IgD-negative memory B cell (primary cell): ENCODE measurements around the gene GPC5. TPM values are rescaled to one million over a fixed set of nuclear protein-coding genes. Genes with fewer than 3 reads are reported as not detected.

Experiments used
- H3K27ac Mint-ChIP-seq, 3 donors: one replicate each; pipeline ENCODE4 v1.8.0; 2020 to 2022; ENCODE audit warnings: mild to moderate bottlenecking in 3 of 3, mixed read lengths in 3 of 3, moderate library complexity in 1 of 3
- H3K27me3 Mint-ChIP-seq: one replicate; pipeline ENCODE4 v1.8.0; 2021; ENCODE audit warnings: mixed read lengths
- H3K36me3 Mint-ChIP-seq: one replicate; pipeline ENCODE4 v1.8.0; 2020; ENCODE audit warnings: mild to moderate bottlenecking, mixed read lengths
- H3K4me1 Mint-ChIP-seq, 3 donors: one replicate each; pipeline ENCODE4 v1.8.0; 2020 to 2022; ENCODE audit warnings: mixed read lengths in 3 of 3, mild to moderate bottlenecking in 1 of 3
- H3K4me3 Mint-ChIP-seq, 4 donors: one replicate each; pipeline ENCODE4 v1.8.0; 2020 to 2022; ENCODE audit warnings: mild to moderate bottlenecking in 4 of 4, mixed read lengths in 4 of 4, moderate library complexity in 3 of 4
- H3K9me3 Mint-ChIP-seq, 3 donors: one replicate each; pipeline ENCODE4 v1.8.0; 2020 to 2021; ENCODE audit warnings: mixed read lengths in 3 of 3, mild to moderate bottlenecking in 1 of 3
- polyA plus RNA-seq: library from polyadenylated mRNA; unstranded; fragments of 300-500 nt; fragmentation: Illumina TruSeq; gene quantifications from one replicate; pipeline ENCODE4 v1.2.3, GENCODE V29; 2021

GPC5 gene
- polyA plus RNA-seq, 1 donor from 2014 or later, result 0.24 TPM

DNA sequence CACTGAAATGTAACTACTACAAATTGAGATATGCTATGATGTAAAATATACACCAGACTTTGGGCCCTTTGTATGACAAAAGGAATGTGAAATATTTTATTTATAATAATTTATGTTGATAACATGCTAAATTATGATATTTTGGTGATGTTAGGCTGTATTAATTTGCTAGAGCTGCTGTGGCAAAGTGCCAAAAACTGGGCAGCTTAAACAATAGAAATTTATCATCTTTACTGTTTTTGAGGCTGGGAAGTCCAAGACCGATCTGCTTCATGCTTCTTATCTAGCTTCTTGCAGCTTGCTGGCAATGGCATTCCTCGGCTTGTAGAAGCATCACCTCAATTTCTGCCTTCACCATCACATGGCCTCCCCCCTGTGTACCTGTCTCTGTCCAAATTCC lies 245.0 kb downstream of the GPC5 start:
- Mint-ChIP-seq H3K4me3 (no peak overlapping the region), H3K4me1 (no peaks in the 10 kb centered on the region), H3K27ac (no peak overlapping the region), H3K27me3 (peaks cover 2% of the 10 kb centered on the region), H3K9me3 (peaks cover 0 to 3% (median 1%) of the 10 kb centered on the region in 3 donors), H3K36me3 (no peaks in the 10 kb centered on the region)

DNA sequence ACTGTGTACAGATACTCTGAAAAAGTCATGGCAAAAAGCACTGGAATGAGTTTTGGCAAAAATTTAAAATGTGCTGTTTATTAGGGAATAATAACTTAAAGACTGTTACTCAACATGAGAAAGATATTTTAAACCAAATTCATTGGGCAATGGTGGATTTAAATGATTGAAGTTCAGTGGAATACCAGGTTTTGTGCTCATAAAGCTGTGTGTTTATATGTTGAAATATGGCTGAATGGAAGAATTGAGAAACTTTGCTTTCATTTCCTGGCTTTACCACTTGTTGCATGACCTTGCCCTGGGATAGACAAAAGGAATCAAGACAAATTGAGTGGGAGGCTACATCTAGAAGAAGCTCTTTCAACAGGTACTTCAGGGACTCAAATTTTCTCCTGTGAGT lies 246.4 kb downstream of the GPC5 start:
- H3K4me3 Mint-ChIP-seq, result no peak overlapping the region
- no peaks in the 10 kb centered on the region for H3K36me3 Mint-ChIP-seq
- H3K4me1 Mint-ChIP-seq, result no peaks in the 10 kb centered on the region
- no peak overlapping the region for H3K27ac Mint-ChIP-seq
- H3K9me3 Mint-ChIP-seq, result peaks cover 0 to 3% (median 1%) of the 10 kb centered on the region in 3 donors
- peaks cover 2% of the 10 kb centered on the region for H3K27me3 Mint-ChIP-seq

DNA sequence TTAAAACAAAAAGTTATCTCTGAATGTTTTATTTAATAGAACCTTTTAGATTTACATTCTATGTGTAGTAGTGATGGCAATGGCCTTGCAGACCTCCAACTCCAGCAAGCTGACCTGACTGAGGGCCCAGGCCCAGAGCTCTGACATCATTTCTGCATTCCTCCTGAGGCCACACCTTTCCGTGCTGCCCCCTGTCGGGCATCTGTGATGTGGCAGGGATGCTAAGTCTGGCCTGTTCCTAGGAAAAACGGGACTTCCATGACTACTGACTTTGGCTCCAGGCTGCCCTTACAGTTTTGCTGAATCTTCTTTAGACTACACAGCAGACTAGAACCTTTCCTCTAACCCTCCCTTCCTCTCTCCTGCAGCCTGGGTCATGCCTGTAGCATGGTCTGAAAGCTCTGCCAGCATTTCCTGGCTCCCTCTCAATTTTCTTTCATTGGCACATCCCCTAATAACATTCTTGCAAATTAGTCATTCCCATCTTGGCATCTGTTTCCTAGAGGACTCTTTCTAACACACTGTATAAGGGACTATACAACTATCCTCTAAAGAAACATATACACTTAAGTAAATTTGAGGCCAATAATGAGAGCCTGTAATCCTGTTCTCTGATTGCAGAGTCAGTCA lies 249.1 kb downstream of the GPC5 start:
- no peak overlapping the region for H3K4me3 Mint-ChIP-seq

GRCh38 chr13:91648012-91648411 lies 249.6 kb downstream of the GPC5 start:
- H3K27me3 Mint-ChIP-seq, result peaks cover 2% of the 10 kb centered on the region

More for the DNA sequence above, 249.1 kb downstream of the GPC5 start:
- Mint-ChIP-seq H3K27me3 (peaks cover 2% of the 10 kb centered on the region), H3K27ac (peak overlapping the region in 1 of 3 donors; percentile 20), H3K4me1 (no peaks in the 10 kb centered on the region), H3K36me3 (no peaks in the 10 kb centered on the region), H3K9me3 (peaks cover 0 to 1% (median 0%) of the 10 kb centered on the region in 3 donors)

GRCh38 chr13:91649456-91649855 lies 251.0 kb downstream of the GPC5 start:
- peaks cover 0 to 1% (median 0%) of the 10 kb centered on the region in 3 donors for H3K9me3 Mint-ChIP-seq
- peaks cover 2% of the 10 kb centered on the region for H3K27me3 Mint-ChIP-seq
- no peak overlapping the region for H3K27ac Mint-ChIP-seq
- no peaks in the 10 kb centered on the region for H3K4me1 Mint-ChIP-seq
- H3K36me3 Mint-ChIP-seq, result no peaks in the 10 kb centered on the region
- no peak overlapping the region for H3K4me3 Mint-ChIP-seq

More at GRCh38 chr13:91648012-91648411, 249.6 kb downstream of the GPC5 start:
- peak overlapping the region in 1 of 3 donors; percentile 20 for H3K27ac Mint-ChIP-seq
- peaks cover 0 to 1% (median 0%) of the 10 kb centered on the region in 3 donors for H3K9me3 Mint-ChIP-seq
- no peaks in the 10 kb centered on the region for H3K36me3 Mint-ChIP-seq
- H3K4me3 Mint-ChIP-seq, result no peak overlapping the region
- H3K4me1 Mint-ChIP-seq, result no peaks in the 10 kb centered on the region

- Mint-ChIP-seq H3K4me3 (no peak overlapping the region), H3K27ac (no peak overlapping the region), H3K27me3 (peaks cover under 1% of the 10 kb centered on the region), H3K36me3 (no peaks in the 10 kb centered on the region), H3K4me1 (no peaks in the 10 kb centered on the region), H3K9me3 (peaks cover 0 to 7% (median 0%) of the 10 kb centered on the region in 3 donors)
Measured at GRCh38 chr13:91652404-91653301, 254.2 kb downstream of the GPC5 start.

GRCh38 chr13:91655731-91656130 lies 257.3 kb downstream of the GPC5 start:
- no peak overlapping the region for H3K27ac Mint-ChIP-seq
- H3K4me1 Mint-ChIP-seq, result no peaks in the 10 kb centered on the region
- no peaks in the 10 kb centered on the region for H3K36me3 Mint-ChIP-seq
- H3K4me3 Mint-ChIP-seq, result no peak overlapping the region
- peaks cover 0 to 7% (median 0%) of the 10 kb centered on the region in 3 donors for H3K9me3 Mint-ChIP-seq
- H3K27me3 Mint-ChIP-seq, result no peaks in the 10 kb centered on the region

DNA sequence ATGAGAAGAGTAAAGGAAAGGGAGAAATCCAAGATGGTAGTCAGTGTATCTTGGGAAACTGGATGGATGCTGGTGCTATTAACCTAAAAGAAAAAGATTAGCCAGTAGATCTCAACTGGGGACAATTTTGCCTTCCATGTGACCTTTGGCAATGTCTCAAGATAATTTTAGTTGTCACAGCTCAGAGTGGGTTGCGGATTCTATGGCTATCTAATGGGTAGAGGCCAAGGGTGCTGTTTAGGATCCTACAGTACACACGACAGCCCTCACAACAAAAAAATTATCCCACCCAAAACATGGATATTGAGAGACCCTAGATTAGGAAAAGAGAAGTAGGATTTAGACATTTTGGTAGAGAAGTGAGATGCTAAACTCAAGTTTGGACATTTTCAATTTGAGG lies 258.9 kb downstream of the GPC5 start:
- H3K36me3 Mint-ChIP-seq, result no peaks in the 10 kb centered on the region
- H3K27ac Mint-ChIP-seq, result no peak overlapping the region
- H3K4me1 Mint-ChIP-seq, result peaks cover 0 to 2% (median 0%) of the 10 kb centered on the region in 3 donors
- no peak overlapping the region for H3K4me3 Mint-ChIP-seq
- H3K9me3 Mint-ChIP-seq, result peaks cover 2 to 7% (median 2%) of the 10 kb centered on the region in 3 donors
- no peaks in the 10 kb centered on the region for H3K27me3 Mint-ChIP-seq

DNA sequence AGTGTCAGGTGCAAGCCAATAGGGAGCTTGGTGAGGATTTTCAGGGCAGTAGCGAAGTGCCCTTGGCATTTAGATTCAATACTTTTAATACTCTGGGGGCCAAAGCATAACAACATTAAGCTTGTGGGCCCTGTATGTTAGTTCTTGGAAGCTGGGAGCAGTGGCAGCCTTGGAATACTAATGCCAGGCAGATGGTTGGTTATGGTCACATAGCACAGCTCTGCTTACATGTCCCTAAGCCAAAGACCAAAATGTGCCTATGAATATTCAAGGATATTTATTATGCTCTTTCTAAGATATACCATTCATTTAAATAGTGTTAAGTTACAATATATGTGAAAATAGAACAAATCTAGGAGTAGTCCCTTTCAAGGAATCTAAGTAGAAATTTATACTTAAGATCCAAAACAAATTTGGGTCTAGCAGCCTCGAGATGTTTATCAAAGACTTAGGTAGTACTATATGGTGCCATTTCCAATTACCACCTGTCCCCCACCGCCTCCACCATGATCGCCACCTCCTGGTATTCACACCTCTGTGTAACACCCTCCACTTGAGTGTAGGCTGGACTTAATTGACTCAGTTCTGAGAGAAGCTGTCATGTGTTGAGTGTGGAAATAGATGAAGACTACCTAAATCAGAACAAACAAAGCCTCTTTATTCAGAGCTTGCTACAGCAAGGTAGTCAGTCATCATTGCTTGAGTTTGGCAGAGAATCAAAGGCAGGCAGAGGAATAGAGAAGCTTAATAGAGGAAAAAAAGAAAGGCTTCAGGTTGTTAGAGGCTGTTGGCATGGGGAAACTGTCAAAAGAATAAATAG lies 261.0 kb downstream of the GPC5 start:
- peaks cover 0 to 2% (median 0%) of the 10 kb centered on the region in 3 donors for H3K4me1 Mint-ChIP-seq
- H3K27me3 Mint-ChIP-seq, result no peaks in the 10 kb centered on the region
- no peak overlapping the region for H3K27ac Mint-ChIP-seq
- H3K36me3 Mint-ChIP-seq, result no peaks in the 10 kb centered on the region
- no peak overlapping the region for H3K4me3 Mint-ChIP-seq
- H3K9me3 Mint-ChIP-seq, result peaks cover 2 to 7% (median 2%) of the 10 kb centered on the region in 3 donors

- Mint-ChIP-seq H3K27me3 (no peaks in the 10 kb centered on the region), H3K27ac (no peak overlapping the region), H3K36me3 (no peaks in the 10 kb centered on the region)
Measured at GRCh38 chr13:91660076-91660415, 261.6 kb downstream of the GPC5 start.

GRCh38 chr13:91661692-91662490 lies 263.5 kb downstream of the GPC5 start:
- Mint-ChIP-seq H3K36me3 (no peaks in the 10 kb centered on the region), H3K27ac (no peak overlapping the region), H3K9me3 (peaks cover 2 to 6% (median 4%) of the 10 kb centered on the region in 3 donors), H3K4me1 (peaks cover 0 to 2% (median 0%) of the 10 kb centered on the region in 3 donors), H3K27me3 (no peaks in the 10 kb centered on the region), H3K4me3 (no peak overlapping the region)

More at GRCh38 chr13:91660076-91660415, 261.6 kb downstream of the GPC5 start:
- H3K4me1 Mint-ChIP-seq, result peaks cover 0 to 2% (median 0%) of the 10 kb centered on the region in 3 donors
- H3K4me3 Mint-ChIP-seq, result no peak overlapping the region
- peaks cover 2 to 7% (median 2%) of the 10 kb centered on the region in 3 donors for H3K9me3 Mint-ChIP-seq

- Mint-ChIP-seq H3K36me3 (no peaks in the 10 kb centered on the region), H3K4me3 (no peak overlapping the region), H3K27ac (no peak overlapping the region), H3K9me3 (peaks cover 0 to 4% (median 2%) of the 10 kb centered on the region in 3 donors), H3K27me3 (no peaks in the 10 kb centered on the region), H3K4me1 (peaks cover 0 to 2% (median 0%) of the 10 kb centered on the region in 3 donors)
Measured at GRCh38 chr13:91664039-91664438, 265.6 kb downstream of the GPC5 start.

- Mint-ChIP-seq H3K27me3 (no peaks in the 10 kb centered on the region), H3K36me3 (no peaks in the 10 kb centered on the region), H3K4me3 (no peak overlapping the region), H3K9me3 (peaks cover 0 to 4% (median under 1%) of the 10 kb centered on the region in 3 donors), H3K27ac (no peak overlapping the region), H3K4me1 (no peaks in the 10 kb centered on the region)
Measured at GRCh38 chr13:91667486-91667885, 269.1 kb downstream of the GPC5 start.

GRCh38 chr13:91668866-91669495 lies 270.6 kb downstream of the GPC5 start:
- H3K27ac Mint-ChIP-seq, result no peak overlapping the region
- H3K27me3 Mint-ChIP-seq, result no peaks in the 10 kb centered on the region
- no peaks in the 10 kb centered on the region for H3K4me1 Mint-ChIP-seq
- H3K4me3 Mint-ChIP-seq, result no peak overlapping the region
- peaks cover 4 to 8% (median 4%) of the 10 kb centered on the region in 3 donors for H3K9me3 Mint-ChIP-seq
- no peaks in the 10 kb centered on the region for H3K36me3 Mint-ChIP-seq
